Measurements from ENCODE around the gene RAB18. TPM values are rescaled to one million over a fixed set of nuclear protein-coding genes. Genes with fewer than 3 reads are reported as not detected.

Gene RAB18
- total and polyA plus RNA-seq, 2 of the 8 experiments (the other 6 are each of a cell fraction or from before 2014, with no cell fraction given), result 14.7 to 69.7 TPM

DNA sequence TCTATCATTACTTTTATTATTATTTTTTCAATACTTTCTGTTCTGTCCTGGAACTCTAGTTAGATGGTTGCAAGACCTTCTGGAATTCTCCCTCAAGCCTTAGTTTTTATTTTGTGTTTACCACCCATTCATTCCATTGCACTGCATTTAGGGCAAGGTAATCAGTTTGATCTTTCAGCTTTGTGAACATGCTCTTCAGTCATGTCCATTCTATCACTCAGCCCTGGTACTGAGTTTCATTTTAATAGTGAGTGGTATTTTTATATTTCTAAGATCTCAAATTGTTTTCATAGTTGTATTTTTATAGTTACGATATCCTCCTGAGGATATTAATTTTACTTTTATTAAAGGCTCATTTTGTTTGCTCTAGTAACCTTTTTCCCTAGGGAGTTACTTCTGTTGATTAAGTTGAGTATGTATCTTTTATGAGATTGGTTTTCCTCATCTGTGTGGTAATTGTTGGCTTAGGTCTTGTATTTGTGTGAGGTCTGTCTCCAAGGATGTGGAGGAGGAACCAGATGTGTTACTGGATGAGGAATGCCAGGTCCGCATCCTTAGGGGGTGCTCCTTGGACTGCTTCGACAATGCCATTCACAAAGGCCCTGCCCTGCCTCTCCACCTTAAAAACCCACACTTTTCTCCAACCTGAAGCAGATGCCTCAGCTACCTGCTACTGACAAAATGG lies 46.7 kb upstream of the RAB18 start:
- CTCF ChIA-PET (ENCODE audit: partially characterized antibody), result no interaction called here
- TF ChIP-seq MAX (IDR thresholded peaks at IDR 0.05) (no peak), JUND (IDR thresholded peaks at IDR 0.05; ENCODE audit: low read length) (no peak), RNF2 (IDR thresholded peaks at IDR 0.05; ENCODE audit: borderline replicate concordance, low read depth, low read length, missing control alignments, poor library complexity, severe bottlenecking) (no peak), EP300 (IDR thresholded peaks at IDR 0.05; ENCODE audit: borderline replicate concordance in 1 of 2, low read depth in 2 of 2, low read length in 2 of 2) (no peak), SP4 (IDR thresholded peaks at IDR 0.05; ENCODE audit: low read length) (no peak), TAF7 (optimal IDR thresholded peaks at IDR 0.05; ENCODE audit: borderline replicate concordance, low read depth, low read length) (no peak), HDAC2 (IDR thresholded peaks at IDR 0.05; ENCODE audit: borderline replicate concordance in 1 of 2, low read depth in 2 of 2, low read length in 2 of 2) (no peak), EGR1 (IDR thresholded peaks at IDR 0.05; ENCODE audit: borderline replicate concordance, low read depth, low read length) (no peak), KDM4A (IDR thresholded peaks at IDR 0.05; ENCODE audit: low read depth, low read length, severe bottlenecking) (no peak), BACH1 (IDR thresholded peaks at IDR 0.05; ENCODE audit: low read length) (no peak), SAP30 (IDR thresholded peaks at IDR 0.05; ENCODE audit: insufficient read depth, insufficient replicate concordance, low read length) (no peak), TCF12 (IDR thresholded peaks at IDR 0.05; ENCODE audit: low read depth, low read length) (no peak)

More for the DNA sequence above, 46.7 kb upstream of the RAB18 start:
- H3K4me3 ChIP-seq (ENCODE audit: extremely low read depth in 1 of 4, insufficient read depth in 2 of 4, low read depth in 3 of 4, low read length in 4 of 4), result no peak overlapping the region
- H3K4me1 ChIP-seq (replicated peaks in 1 of 4; ENCODE audit: control insufficient read depth in 3 of 4, insufficient read depth in 4 of 4, low read length in 3 of 4), result no peaks in the 10 kb centered on the region
- no peak overlapping the region for H3K4ac ChIP-seq (replicated peaks; ENCODE audit: insufficient read length, low read depth, low read length)
- H2AK5ac ChIP-seq (ENCODE audit: low read depth, low read length), result no peak overlapping the region
- H3K18ac ChIP-seq (ENCODE audit: extremely low read depth, low read length), result no peak overlapping the region
- no peak overlapping the region for H3K56ac ChIP-seq (replicated peaks; ENCODE audit: insufficient read length, low read depth, low read length)
- no peak overlapping the region for H4K8ac ChIP-seq (ENCODE audit: extremely low read depth, insufficient read depth, low read length)
- no peak overlapping the region for H3K9ac ChIP-seq (replicated peaks in 1 of 4; ENCODE audit: extremely low read depth in 1 of 4, low read depth in 3 of 4, low read length in 3 of 4)
- no peak overlapping the region for H2BK120ac ChIP-seq (replicated peaks; ENCODE audit: low read depth, low read length)
- H3K4me2 ChIP-seq (ENCODE audit: insufficient read depth in 1 of 2, low read depth in 2 of 2, low read length in 2 of 2), result no peak overlapping the region
- no peak overlapping the region for H4K5ac ChIP-seq (ENCODE audit: insufficient read length, low read depth, low read length)
- POLR2A ChIA-PET (ENCODE audit: partially characterized antibody), result no interaction called here
- WGBS, 2 experiments (ENCODE audit: extremely low coverage in 1 of 2, insufficient coverage in 1 of 2, insufficient read length in 1 of 2, insufficient replicate concordance in 2 of 2, low coverage in 1 of 2, low lambda C conversion rate in 2 of 2, missing lambda C conversion rate in 1 of 2), result 90% methylated on average over 3 of the region's 3 CpGs; no CpG with 5 or more reads in 1 of the 2 experiments
- H3K14ac ChIP-seq (ENCODE audit: insufficient read length), result no peak overlapping the region
- no peaks in the 10 kb centered on the region for H4K20me1 ChIP-seq (replicated peaks in 1 of 2; ENCODE audit: control insufficient read depth in 1 of 2, insufficient read depth in 2 of 2, low read length in 2 of 2)
- H2BK5ac ChIP-seq (ENCODE audit: low read depth, low read length), result no peak overlapping the region
- H2BK15ac ChIP-seq (ENCODE audit: low read length), result no peak overlapping the region
- no peak overlapping the region for H2BK12ac ChIP-seq (ENCODE audit: low read depth, low read length)
- H2AFZ ChIP-seq (ENCODE audit: low read length), result no peak overlapping the region
- H3K27ac ChIP-seq (ENCODE audit: low read depth, low read length), result no peak overlapping the region
- no peaks in the 10 kb centered on the region for H3K23me2 ChIP-seq (ENCODE audit: low read depth, low read length)
- no peaks in the 10 kb centered on the region for H3K79me2 ChIP-seq (ENCODE audit: control insufficient read depth in 1 of 2, insufficient read depth in 2 of 2, low read length in 2 of 2)
- no peaks in the 10 kb centered on the region for H3K79me1 ChIP-seq (ENCODE audit: low read depth, low read length)
- H3K27me3 ChIP-seq (replicated peaks in 1 of 4; ENCODE audit: control insufficient read depth in 3 of 4, extremely low read depth in 1 of 4, insufficient read depth in 3 of 4, low read length in 3 of 4), result no peaks in the 10 kb centered on the region
- DNase-seq (ENCODE audit: low read depth in 1 of 2, low spot score in 2 of 2) (no peak), FAIRE-seq (no peak)
- H4K91ac ChIP-seq (replicated peaks; ENCODE audit: insufficient read length, low read length), result no peak overlapping the region
- H3K9me3 ChIP-seq (ENCODE audit: insufficient read depth in 2 of 2, low read depth in 1 of 2, low read length in 1 of 2), result no peaks in the 10 kb centered on the region
- H3K36me3 ChIP-seq (ENCODE audit: control insufficient read depth in 2 of 4, insufficient read depth in 4 of 4, low read length in 3 of 4), result no peaks in the 10 kb centered on the region
- H3K23ac ChIP-seq (ENCODE audit: insufficient read length), result no peak overlapping the region
- no peak overlapping the region for H2BK20ac ChIP-seq (ENCODE audit: low read length)
